SKM-1 treated with dmso at 0.1 percent for 144 hours (cell line): ENCODE data around the gene TNK2.

Experiments used
- DNase-seq: peaks from one replicate; lab custom pipeline; 2025; ENCODE audit not compliant: unreplicated experiment; lab: John Stamatoyannopoulos, UW

Gene TNK2

GRCh38 chr3:195854628-195855294 is 53.6 kb downstream of the TNK2 start:
- no peak for DNase-seq

GRCh38 chr3:195853996-195854395 is 54.4 kb downstream of the TNK2 start:
- DNase-seq = no peak

GRCh38 chr3:195853036-195853435 is 55.3 kb downstream of the TNK2 start:
- no peak for DNase-seq

- peak; percentile 88 for DNase-seq
Measured at GRCh38 chr3:195850857-195851543, 57.4 kb downstream of the TNK2 start.

- DNase-seq = no peak
Measured at GRCh38 chr3:195849322-195850074, 58.9 kb downstream of the TNK2 start.

GRCh38 chr3:195847055-195847950 is 61.0 kb downstream of the TNK2 start:
- DNase-seq = no peak

- DNase-seq = no peak
Measured at GRCh38 chr3:195845483-195845882, 62.9 kb downstream of the TNK2 start.

- DNase-seq = no peak
Measured at GRCh38 chr3:195844671-195845218, 63.6 kb downstream of the TNK2 start.

GRCh38 chr3:195839260-195840010 is 68.9 kb downstream of the TNK2 start:
- no peak for DNase-seq

- DNase-seq = no peak
Measured at GRCh38 chr3:195838714-195839113, 69.6 kb downstream of the TNK2 start.

- DNase-seq = no peak
Measured at GRCh38 chr3:195836476-195837135, 71.7 kb downstream of the TNK2 start.

- DNase-seq = no peak
Measured at GRCh38 chr3:195835791-195836190, 72.6 kb downstream of the TNK2 start.

GRCh38 chr3:195834675-195835583 is 73.4 kb downstream of the TNK2 start:
- no peak for DNase-seq

GRCh38 chr3:195829897-195830254 is 78.5 kb downstream of the TNK2 start:
- no peak for DNase-seq

GRCh38 chr3:195828762-195829161 is 79.6 kb downstream of the TNK2 start:
- DNase-seq = no peak

- DNase-seq = no peak
Measured at GRCh38 chr3:195825857-195826804, 82.2 kb downstream of the TNK2 start.

- no peak for DNase-seq
Measured at GRCh38 chr3:195825191-195825588, 83.2 kb downstream of the TNK2 start.
